ENCODE data around the gene TIGD4.

GRCh38 chr4:152748619-152749018 is 30.9 kb downstream of the TIGD4 start:
- TF ChIP-seq EP300 (IDR thresholded peaks at IDR 0.05; ENCODE audit: borderline replicate concordance) (no peak), EGR1 (IDR thresholded peaks at IDR 0.05) (no peak), REST (IDR thresholded peaks at IDR 0.05; ENCODE audit: low read depth) (no peak), FOXM1 (IDR thresholded peaks at IDR 0.05; ENCODE audit: borderline replicate concordance, low read depth) (no peak), CREB1 (IDR thresholded peaks at IDR 0.05; ENCODE audit: low read depth) (no peak), NFIC (IDR thresholded peaks at IDR 0.05) (no peak), TCF12 (IDR thresholded peaks at IDR 0.05; ENCODE audit: low read depth) (no peak)
